HEK293 (cell line): ENCODE data around the gene C12orf42.

Experiments used
- ZBTB8A ChIP-seq: fragments of 450-650 bp; formaldehyde crosslinking; IDR thresholded peaks from 2 replicates; pipeline ENCODE4 v1.5.1; 2016; ENCODE audit warnings: missing biosample characterization, missing genetic modification characterization
- ZNF138 ChIP-seq: fragments of 450-650 bp; formaldehyde crosslinking; IDR thresholded peaks from 2 replicates; pipeline ENCODE4 v1.5.1; 2016; ENCODE audit warnings: missing biosample characterization, missing genetic modification characterization, borderline replicate concordance
- ZNF416 ChIP-seq: fragments of 450-650 bp; formaldehyde crosslinking; IDR thresholded peaks from 2 replicates; pipeline ENCODE4 v1.5.1; 2016; ENCODE audit warnings: missing biosample characterization, missing genetic modification characterization
- ZNF433 ChIP-seq: fragments of 450-650 bp; formaldehyde crosslinking; IDR thresholded peaks from 2 replicates; pipeline ENCODE4 v1.5.1; 2016; ENCODE audit warnings: missing biosample characterization, missing genetic modification characterization, low read depth
- ZNF529 ChIP-seq: fragments of 450-650 bp; formaldehyde crosslinking; IDR thresholded peaks from 2 replicates; pipeline ENCODE4 v1.5.1; 2017; ENCODE audit warnings: missing genetic modification characterization, missing biosample characterization; ENCODE audit not compliant: insufficient replicate concordance
- ZNF555 ChIP-seq: fragments of 450-650 bp; formaldehyde crosslinking; conservative IDR thresholded peaks from 2 replicates; pipeline ENCODE4 v1.5.1; 2017; ENCODE audit warnings: missing biosample characterization, mild to moderate bottlenecking, missing genetic modification characterization, inconsistent platforms
- ZNF624 ChIP-seq: fragments of 450-650 bp; formaldehyde crosslinking; IDR thresholded peaks from 2 replicates; pipeline ENCODE4 v1.5.1; 2017; ENCODE audit warnings: missing biosample characterization, missing genetic modification characterization
- TF ChIP-seq, protein P1 (sequence below): fragments of 450-650 bp; formaldehyde crosslinking; IDR thresholded peaks from 2 replicates; pipeline ENCODE4 v1.5.1; 2016; ENCODE audit warnings: missing biosample characterization, missing genetic modification characterization
- TF ChIP-seq, protein P2 (sequence below): fragments of 450-650 bp; formaldehyde crosslinking; IDR thresholded peaks from 2 replicates; pipeline ENCODE4 v1.5.1; 2016; ENCODE audit warnings: missing biosample characterization, missing genetic modification characterization
- TF ChIP-seq, protein P3 (sequence below): fragments of 450-650 bp; formaldehyde crosslinking; IDR thresholded peaks from 2 replicates; pipeline ENCODE4 v1.5.1; 2017; ENCODE audit warnings: missing biosample characterization, missing genetic modification characterization
- TF ChIP-seq, protein P4 (sequence below): fragments of 450-650 bp; formaldehyde crosslinking; IDR thresholded peaks from 2 replicates; pipeline ENCODE4 v1.5.1; 2016; ENCODE audit warnings: missing biosample characterization, missing genetic modification characterization, borderline replicate concordance
- TF ChIP-seq, protein P5 (sequence below): fragments of 450-650 bp; formaldehyde crosslinking; IDR thresholded peaks from 2 replicates; pipeline ENCODE4 v1.5.1; 2016; ENCODE audit warnings: missing biosample characterization, missing genetic modification characterization, low read depth
- TF ChIP-seq, protein P6 (sequence below): fragments of 450-650 bp; formaldehyde crosslinking; IDR thresholded peaks from 2 replicates; pipeline ENCODE4; 2016; ENCODE audit warnings: missing biosample characterization, missing genetic modification characterization
- TF ChIP-seq, protein P7 (sequence below): fragments of 450-650 bp; formaldehyde crosslinking; IDR thresholded peaks from 2 replicates; pipeline ENCODE4 v1.5.1; 2017; ENCODE audit warnings: missing biosample characterization, missing genetic modification characterization

DNA sequence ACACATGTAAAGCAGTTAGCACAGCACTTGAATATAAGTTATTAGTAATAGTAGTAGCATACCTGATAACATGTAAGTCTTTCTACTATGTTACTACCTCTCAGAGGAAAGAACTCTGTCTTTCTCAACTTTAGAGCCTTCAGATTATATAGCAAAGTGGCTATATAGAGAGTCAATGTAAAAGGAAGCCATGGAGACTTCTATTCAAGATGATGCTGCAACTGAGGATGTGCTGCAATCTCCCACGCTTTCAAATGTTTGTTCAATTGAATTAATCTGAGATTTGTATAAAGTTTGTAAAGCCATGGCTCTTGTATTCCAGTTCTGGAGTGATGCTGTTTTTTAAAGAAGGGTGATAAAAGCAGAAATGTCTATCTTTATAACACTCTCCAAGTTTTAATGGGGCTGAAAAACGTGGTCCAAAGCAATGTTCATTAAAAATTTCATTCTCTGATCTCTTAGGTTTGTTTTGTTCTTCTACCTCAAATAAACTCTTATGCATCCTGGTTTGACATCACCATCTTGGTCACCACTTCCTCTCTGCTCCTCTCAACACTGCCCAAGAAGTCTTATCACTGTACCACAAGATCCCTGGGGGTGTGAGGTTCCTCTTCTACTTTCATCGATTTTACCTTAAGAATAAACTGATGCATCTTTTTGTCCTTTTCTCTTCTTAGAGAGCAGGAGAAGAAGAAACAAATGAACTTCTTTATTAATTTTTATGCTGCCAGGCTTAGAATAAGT lies 40.6 kb downstream of the C12orf42 start:
- TF ChIP-seq ZNF624 (no peak), ZNF138 (no peak), ZNF433 (tag by site-specific recombination) (no peak), ZNF416 (tag by site-specific recombination) (no peak), ZBTB8A (tag by site-specific recombination) (no peak), ZNF529 (tag by site-specific recombination) (no peak), ZNF555 (tag by site-specific recombination) (no peak)
- TF ChIP-seq, protein P1, sequence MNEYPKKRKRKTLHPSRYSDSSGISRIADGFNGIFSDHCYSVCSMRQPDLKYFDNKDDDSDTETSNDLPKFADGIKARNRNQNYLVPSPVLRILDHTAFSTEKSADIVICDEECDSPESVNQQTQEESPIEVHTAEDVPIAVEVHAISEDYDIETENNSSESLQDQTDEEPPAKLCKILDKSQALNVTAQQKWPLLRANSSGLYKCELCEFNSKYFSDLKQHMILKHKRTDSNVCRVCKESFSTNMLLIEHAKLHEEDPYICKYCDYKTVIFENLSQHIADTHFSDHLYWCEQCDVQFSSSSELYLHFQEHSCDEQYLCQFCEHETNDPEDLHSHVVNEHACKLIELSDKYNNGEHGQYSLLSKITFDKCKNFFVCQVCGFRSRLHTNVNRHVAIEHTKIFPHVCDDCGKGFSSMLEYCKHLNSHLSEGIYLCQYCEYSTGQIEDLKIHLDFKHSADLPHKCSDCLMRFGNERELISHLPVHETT, result no peak
- TF ChIP-seq, protein P2, sequence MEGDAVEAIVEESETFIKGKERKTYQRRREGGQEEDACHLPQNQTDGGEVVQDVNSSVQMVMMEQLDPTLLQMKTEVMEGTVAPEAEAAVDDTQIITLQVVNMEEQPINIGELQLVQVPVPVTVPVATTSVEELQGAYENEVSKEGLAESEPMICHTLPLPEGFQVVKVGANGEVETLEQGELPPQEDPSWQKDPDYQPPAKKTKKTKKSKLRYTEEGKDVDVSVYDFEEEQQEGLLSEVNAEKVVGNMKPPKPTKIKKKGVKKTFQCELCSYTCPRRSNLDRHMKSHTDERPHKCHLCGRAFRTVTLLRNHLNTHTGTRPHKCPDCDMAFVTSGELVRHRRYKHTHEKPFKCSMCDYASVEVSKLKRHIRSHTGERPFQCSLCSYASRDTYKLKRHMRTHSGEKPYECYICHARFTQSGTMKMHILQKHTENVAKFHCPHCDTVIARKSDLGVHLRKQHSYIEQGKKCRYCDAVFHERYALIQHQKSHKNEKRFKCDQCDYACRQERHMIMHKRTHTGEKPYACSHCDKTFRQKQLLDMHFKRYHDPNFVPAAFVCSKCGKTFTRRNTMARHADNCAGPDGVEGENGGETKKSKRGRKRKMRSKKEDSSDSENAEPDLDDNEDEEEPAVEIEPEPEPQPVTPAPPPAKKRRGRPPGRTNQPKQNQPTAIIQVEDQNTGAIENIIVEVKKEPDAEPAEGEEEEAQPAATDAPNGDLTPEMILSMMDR (tag by site-specific recombination), result no peak
- TF ChIP-seq, protein P3, sequence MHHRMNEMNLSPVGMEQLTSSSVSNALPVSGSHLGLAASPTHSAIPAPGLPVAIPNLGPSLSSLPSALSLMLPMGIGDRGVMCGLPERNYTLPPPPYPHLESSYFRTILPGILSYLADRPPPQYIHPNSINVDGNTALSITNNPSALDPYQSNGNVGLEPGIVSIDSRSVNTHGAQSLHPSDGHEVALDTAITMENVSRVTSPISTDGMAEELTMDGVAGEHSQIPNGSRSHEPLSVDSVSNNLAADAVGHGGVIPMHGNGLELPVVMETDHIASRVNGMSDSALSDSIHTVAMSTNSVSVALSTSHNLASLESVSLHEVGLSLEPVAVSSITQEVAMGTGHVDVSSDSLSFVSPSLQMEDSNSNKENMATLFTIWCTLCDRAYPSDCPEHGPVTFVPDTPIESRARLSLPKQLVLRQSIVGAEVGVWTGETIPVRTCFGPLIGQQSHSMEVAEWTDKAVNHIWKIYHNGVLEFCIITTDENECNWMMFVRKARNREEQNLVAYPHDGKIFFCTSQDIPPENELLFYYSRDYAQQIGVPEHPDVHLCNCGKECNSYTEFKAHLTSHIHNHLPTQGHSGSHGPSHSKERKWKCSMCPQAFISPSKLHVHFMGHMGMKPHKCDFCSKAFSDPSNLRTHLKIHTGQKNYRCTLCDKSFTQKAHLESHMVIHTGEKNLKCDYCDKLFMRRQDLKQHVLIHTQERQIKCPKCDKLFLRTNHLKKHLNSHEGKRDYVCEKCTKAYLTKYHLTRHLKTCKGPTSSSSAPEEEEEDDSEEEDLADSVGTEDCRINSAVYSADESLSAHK (tag by site-specific recombination), result no peak
- TF ChIP-seq, protein P4, sequence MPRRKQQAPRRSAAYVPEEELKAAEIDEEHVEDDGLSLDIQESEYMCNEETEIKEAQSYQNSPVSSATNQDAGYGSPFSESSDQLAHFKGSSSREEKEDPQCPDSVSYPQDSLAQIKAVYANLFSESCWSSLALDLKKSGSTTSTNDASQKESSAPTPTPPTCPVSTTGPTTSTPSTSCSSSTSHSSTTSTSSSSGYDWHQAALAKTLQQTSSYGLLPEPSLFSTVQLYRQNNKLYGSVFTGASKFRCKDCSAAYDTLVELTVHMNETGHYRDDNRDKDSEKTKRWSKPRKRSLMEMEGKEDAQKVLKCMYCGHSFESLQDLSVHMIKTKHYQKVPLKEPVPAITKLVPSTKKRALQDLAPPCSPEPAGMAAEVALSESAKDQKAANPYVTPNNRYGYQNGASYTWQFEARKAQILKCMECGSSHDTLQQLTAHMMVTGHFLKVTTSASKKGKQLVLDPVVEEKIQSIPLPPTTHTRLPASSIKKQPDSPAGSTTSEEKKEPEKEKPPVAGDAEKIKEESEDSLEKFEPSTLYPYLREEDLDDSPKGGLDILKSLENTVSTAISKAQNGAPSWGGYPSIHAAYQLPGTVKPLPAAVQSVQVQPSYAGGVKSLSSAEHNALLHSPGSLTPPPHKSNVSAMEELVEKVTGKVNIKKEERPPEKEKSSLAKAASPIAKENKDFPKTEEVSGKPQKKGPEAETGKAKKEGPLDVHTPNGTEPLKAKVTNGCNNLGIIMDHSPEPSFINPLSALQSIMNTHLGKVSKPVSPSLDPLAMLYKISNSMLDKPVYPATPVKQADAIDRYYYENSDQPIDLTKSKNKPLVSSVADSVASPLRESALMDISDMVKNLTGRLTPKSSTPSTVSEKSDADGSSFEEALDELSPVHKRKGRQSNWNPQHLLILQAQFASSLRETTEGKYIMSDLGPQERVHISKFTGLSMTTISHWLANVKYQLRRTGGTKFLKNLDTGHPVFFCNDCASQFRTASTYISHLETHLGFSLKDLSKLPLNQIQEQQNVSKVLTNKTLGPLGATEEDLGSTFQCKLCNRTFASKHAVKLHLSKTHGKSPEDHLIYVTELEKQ (tag by site-specific recombination), result no peak
- TF ChIP-seq, protein P5, sequence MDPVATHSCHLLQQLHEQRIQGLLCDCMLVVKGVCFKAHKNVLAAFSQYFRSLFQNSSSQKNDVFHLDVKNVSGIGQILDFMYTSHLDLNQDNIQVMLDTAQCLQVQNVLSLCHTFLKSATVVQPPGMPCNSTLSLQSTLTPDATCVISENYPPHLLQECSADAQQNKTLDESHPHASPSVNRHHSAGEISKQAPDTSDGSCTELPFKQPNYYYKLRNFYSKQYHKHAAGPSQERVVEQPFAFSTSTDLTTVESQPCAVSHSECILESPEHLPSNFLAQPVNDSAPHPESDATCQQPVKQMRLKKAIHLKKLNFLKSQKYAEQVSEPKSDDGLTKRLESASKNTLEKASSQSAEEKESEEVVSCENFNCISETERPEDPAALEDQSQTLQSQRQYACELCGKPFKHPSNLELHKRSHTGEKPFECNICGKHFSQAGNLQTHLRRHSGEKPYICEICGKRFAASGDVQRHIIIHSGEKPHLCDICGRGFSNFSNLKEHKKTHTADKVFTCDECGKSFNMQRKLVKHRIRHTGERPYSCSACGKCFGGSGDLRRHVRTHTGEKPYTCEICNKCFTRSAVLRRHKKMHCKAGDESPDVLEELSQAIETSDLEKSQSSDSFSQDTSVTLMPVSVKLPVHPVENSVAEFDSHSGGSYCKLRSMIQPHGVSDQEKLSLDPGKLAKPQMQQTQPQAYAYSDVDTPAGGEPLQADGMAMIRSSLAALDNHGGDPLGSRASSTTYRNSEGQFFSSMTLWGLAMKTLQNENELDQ (tag by site-specific recombination), result no peak
- TF ChIP-seq, protein P6, sequence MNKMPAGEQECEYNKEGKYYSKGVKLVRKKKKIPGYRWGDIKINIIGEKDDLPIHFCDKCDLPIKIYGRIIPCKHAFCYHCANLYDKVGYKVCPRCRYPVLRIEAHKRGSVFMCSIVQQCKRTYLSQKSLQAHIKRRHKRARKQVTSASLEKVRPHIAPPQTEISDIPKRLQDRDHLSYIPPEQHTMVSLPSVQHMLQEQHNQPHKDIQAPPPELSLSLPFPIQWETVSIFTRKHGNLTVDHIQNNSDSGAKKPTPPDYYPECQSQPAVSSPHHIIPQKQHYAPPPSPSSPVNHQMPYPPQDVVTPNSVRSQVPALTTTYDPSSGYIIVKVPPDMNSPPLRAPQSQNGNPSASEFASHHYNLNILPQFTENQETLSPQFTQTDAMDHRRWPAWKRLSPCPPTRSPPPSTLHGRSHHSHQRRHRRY, result no peak
- TF ChIP-seq, protein P7, sequence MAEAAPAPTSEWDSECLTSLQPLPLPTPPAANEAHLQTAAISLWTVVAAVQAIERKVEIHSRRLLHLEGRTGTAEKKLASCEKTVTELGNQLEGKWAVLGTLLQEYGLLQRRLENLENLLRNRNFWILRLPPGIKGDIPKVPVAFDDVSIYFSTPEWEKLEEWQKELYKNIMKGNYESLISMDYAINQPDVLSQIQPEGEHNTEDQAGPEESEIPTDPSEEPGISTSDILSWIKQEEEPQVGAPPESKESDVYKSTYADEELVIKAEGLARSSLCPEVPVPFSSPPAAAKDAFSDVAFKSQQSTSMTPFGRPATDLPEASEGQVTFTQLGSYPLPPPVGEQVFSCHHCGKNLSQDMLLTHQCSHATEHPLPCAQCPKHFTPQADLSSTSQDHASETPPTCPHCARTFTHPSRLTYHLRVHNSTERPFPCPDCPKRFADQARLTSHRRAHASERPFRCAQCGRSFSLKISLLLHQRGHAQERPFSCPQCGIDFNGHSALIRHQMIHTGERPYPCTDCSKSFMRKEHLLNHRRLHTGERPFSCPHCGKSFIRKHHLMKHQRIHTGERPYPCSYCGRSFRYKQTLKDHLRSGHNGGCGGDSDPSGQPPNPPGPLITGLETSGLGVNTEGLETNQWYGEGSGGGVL (tag by site-specific recombination), result no peak
